CD14-positive monocyte (primary cell): Measurements from ENCODE around the gene KSR1. TPM values are rescaled to one million over a fixed set of nuclear protein-coding genes. Genes with fewer than 3 reads are reported as not detected.
A peak's percentile ranks its signal among the peaks of the same experiment; 100 is the strongest.

ENCODE experiments used
- DNase-seq, 3 donors: peaks; one replicate each; pipeline ENCODE4 v3.0.0-alpha.2; 2011 to 2022
- H2AFZ ChIP-seq: 2 replicates; pipeline ENCODE4 v1.6.0; 2012; ENCODE audit warnings: mild to moderate bottlenecking, low read depth, low read length, inconsistent platforms; ENCODE audit not compliant: insufficient read depth, poor library complexity, severe bottlenecking
- H3K27ac ChIP-seq, 2 donors: 1 replicate in 1 of 2; 2 replicates in 1 of 2; pipeline ENCODE4 v1.5.1; 2012 to 2013; ENCODE audit warnings: low read length in 2 of 2, control low read depth in 1 of 2, inconsistent platforms in 1 of 2, low read depth in 1 of 2, mild to moderate bottlenecking in 1 of 2
- H3K27me3 ChIP-seq, 2 donors: one replicate each; pipeline versions ENCODE4 v1.6.0 to v1.6.1; 2011 to 2013; ENCODE audit warnings: low read length in 2 of 2; ENCODE audit not compliant: control insufficient read depth in 2 of 2, insufficient read depth in 2 of 2
- H3K36me3 ChIP-seq, 2 donors: replicated peaks in 1 of 2; 1 replicate in 1 of 2; 2 replicates in 1 of 2; pipeline versions ENCODE4 v1.5.1 to v1.6.1; 2012 to 2013; ENCODE audit warnings: low read length in 2 of 2, control low read depth in 1 of 2, inconsistent platforms in 1 of 2, mild to moderate bottlenecking in 1 of 2; ENCODE audit not compliant: insufficient read depth in 2 of 2, control insufficient read depth in 1 of 2
- H3K4me1 ChIP-seq, 2 donors: 1 replicate in 1 of 2; 2 replicates in 1 of 2; pipeline versions ENCODE4 v1.5.1 to v1.6.1; 2012 to 2013; ENCODE audit warnings: low read length in 2 of 2, control low read depth in 1 of 2, inconsistent platforms in 1 of 2, mild to moderate bottlenecking in 1 of 2, moderate library complexity in 1 of 2; ENCODE audit not compliant: insufficient read depth in 2 of 2, control insufficient read depth in 1 of 2
- H3K4me2 ChIP-seq: replicated peaks from 2 replicates; pipeline ENCODE3; 2012; ENCODE audit warnings: low read length, moderate library complexity, mild to moderate bottlenecking; ENCODE audit not compliant: poor library complexity, severe bottlenecking; ENCODE audit errors: extremely low read depth
- H3K4me3 ChIP-seq, 3 experiments: fragments of 200-600 bp in 1 of 3; sonication (generic) in 1 of 3; replicated peaks in 1 of 3; 1 replicate in 2 of 3; 2 replicates in 1 of 3; pipeline ENCODE4 v1.5.1; 2011 to 2013; ENCODE audit warnings: low read length in 3 of 3, mild to moderate bottlenecking in 3 of 3, control low read depth in 2 of 3, low read depth in 2 of 3, inconsistent platforms in 1 of 3, moderate library complexity in 1 of 3
- H3K79me2 ChIP-seq: 2 replicates; pipeline ENCODE4 v1.6.0; 2012; ENCODE audit warnings: mild to moderate bottlenecking, control low read depth, inconsistent platforms, low read length, moderate library complexity; ENCODE audit not compliant: insufficient read depth
- H3K9ac ChIP-seq: 2 replicates; pipeline ENCODE4 v1.6.0; 2017; ENCODE audit warnings: low read length, mild to moderate bottlenecking; ENCODE audit not compliant: insufficient read depth, poor library complexity, severe bottlenecking
- H3K9me3 ChIP-seq, 2 donors: replicated peaks in 1 of 2; 1 replicate in 1 of 2; 2 replicates in 1 of 2; pipeline versions ENCODE4 v1.5.1 to v1.6.1; 2012 to 2013; ENCODE audit warnings: low read length in 2 of 2, control low read depth in 1 of 2; ENCODE audit not compliant: control insufficient read depth in 1 of 2, insufficient read depth in 1 of 2
- H4K20me1 ChIP-seq: 2 replicates; pipeline ENCODE4 v1.6.0; 2012; ENCODE audit warnings: mild to moderate bottlenecking, low read length, control low read depth, moderate library complexity; ENCODE audit not compliant: insufficient read depth
- H3K27ac Mint-ChIP-seq, 7 donors: one replicate each; pipeline ENCODE4 v1.8.0; 2020; ENCODE audit warnings: mild to moderate bottlenecking in 7 of 7, mixed read lengths in 7 of 7, moderate library complexity in 6 of 7, inconsistent platforms in 2 of 7
- H3K27me3 Mint-ChIP-seq, 3 donors: one replicate each; pipeline ENCODE4 v1.8.0; 2021 to 2022; ENCODE audit warnings: low read depth in 3 of 3, mild to moderate bottlenecking in 3 of 3, mixed read lengths in 3 of 3, moderate library complexity in 3 of 3, inconsistent platforms in 1 of 3
- H3K36me3 Mint-ChIP-seq, 2 donors: one replicate each; pipeline ENCODE4 v1.8.0; 2020; ENCODE audit warnings: mixed read lengths in 2 of 2, inconsistent platforms in 1 of 2, mild to moderate bottlenecking in 1 of 2
- H3K4me1 Mint-ChIP-seq: one replicate; pipeline ENCODE4 v1.8.0; 2020; ENCODE audit warnings: mild to moderate bottlenecking, mixed read lengths
- H3K4me3 Mint-ChIP-seq, 2 donors: one replicate each; pipeline ENCODE4 v1.8.0; 2020; ENCODE audit warnings: mild to moderate bottlenecking in 2 of 2, mixed read lengths in 2 of 2, moderate library complexity in 1 of 2
- H3K9me3 Mint-ChIP-seq, 7 donors: one replicate each; pipeline ENCODE4 v1.8.0; 2020 to 2022; ENCODE audit warnings: mixed read lengths in 7 of 7, mild to moderate bottlenecking in 6 of 7, moderate library complexity in 6 of 7, inconsistent platforms in 2 of 7
- WGBS: methylation state at CpG from one replicate; pipeline ENCODE4 v1.1.5; 2013; ENCODE audit warnings: missing lambda C conversion rate; ENCODE audit not compliant: insufficient coverage; 5-methylcytosine and 5-hydroxymethylcytosine counted together
- intact Hi-C, 2 donors: fragments of 100-400 bp; cut with micrococcal nuclease; formaldehyde crosslinking; loops; one replicate each; pipeline versions ENCODE4 v1.15.0 to v1.15.1; 2023
- polyA plus RNA-seq, 3 donors: library from polyadenylated mRNA; depleted of rRNA in 1 of 3; unstranded in 2 of 3; stranded (reverse) in 1 of 3; fragments of 300-500 nt in 2 of 3; fragments of >200 nt in 1 of 3; fragmentation: Illumina TruSeq in 2 of 3; gene quantifications; 1 replicate in 2 of 3; 2 replicates in 1 of 3; pipeline ENCODE4 v1.2.3, GENCODE V29; 2012 to 2021
- TF ChIP-seq, protein P1 (sequence below): fragments of 200-600 bp; IDR thresholded peaks from one replicate; pipeline ENCODE4 v1.8.0; 2022; ENCODE audit warnings: antibody characterized with exemption, mild to moderate bottlenecking

The KSR1 gene
- polyA plus RNA-seq, 3 donors = 1.2 to 111 (median 4.2) TPM

GRCh38 chr17:27630607-27631410 is 174.6 kb downstream of the KSR1 start, which contains the start of gene LGALS9:
Gene LGALS9, plus strand, starts transcription at chr17:27631188. Its CDS starts 78 bp downstream, at chr17:27631266.
- peak; percentile 61 to 69 (median 61) for DNase-seq
- H3K36me3 ChIP-seq = peaks cover 9 to 18% of the 10 kb centered on the region in 2 donors
- Mint-ChIP-seq H3K4me1 (peaks cover 50% of the 10 kb centered on the region), H3K27ac (peak within 1 kb of the TSS; percentile 90 to 96 (median 94)), H3K9me3 (no peaks in the 10 kb centered on the region), H3K36me3 (peaks cover 26 to 41% of the 10 kb centered on the region in 2 donors), H3K27me3 (peaks cover 0 to 2% (median 0%) of the 10 kb centered on the region in 3 donors), H3K4me3 (peak within 1 kb of the TSS; percentile 98 to 100)
- no peaks in the 10 kb centered on the region for H3K27me3 ChIP-seq
- intact Hi-C loops = loop anchor here in 1 of 2 donors (10.0 kb wide), 1 partner anchor 386 kb away; no protein-coding TSS in a partner anchor
- peak within 1 kb of the TSS; percentile 78 to 97 (median 89) for H3K4me3 ChIP-seq
- H2AFZ ChIP-seq = peak within 1 kb of the TSS; percentile 69
- peak within 1 kb of the TSS; percentile 60 for H3K9ac ChIP-seq
- no peaks in the 10 kb centered on the region for H3K9me3 ChIP-seq
- H3K4me2 ChIP-seq = peak within 1 kb of the TSS; percentile 91
- H3K79me2 ChIP-seq = peaks cover 46% of the 10 kb centered on the region
- 0% methylated on average over 2 of the region's 10 CpGs for WGBS
- peaks cover 44 to 48% of the 10 kb centered on the region in 2 donors for H3K4me1 ChIP-seq
- TF ChIP-seq, protein P1, sequence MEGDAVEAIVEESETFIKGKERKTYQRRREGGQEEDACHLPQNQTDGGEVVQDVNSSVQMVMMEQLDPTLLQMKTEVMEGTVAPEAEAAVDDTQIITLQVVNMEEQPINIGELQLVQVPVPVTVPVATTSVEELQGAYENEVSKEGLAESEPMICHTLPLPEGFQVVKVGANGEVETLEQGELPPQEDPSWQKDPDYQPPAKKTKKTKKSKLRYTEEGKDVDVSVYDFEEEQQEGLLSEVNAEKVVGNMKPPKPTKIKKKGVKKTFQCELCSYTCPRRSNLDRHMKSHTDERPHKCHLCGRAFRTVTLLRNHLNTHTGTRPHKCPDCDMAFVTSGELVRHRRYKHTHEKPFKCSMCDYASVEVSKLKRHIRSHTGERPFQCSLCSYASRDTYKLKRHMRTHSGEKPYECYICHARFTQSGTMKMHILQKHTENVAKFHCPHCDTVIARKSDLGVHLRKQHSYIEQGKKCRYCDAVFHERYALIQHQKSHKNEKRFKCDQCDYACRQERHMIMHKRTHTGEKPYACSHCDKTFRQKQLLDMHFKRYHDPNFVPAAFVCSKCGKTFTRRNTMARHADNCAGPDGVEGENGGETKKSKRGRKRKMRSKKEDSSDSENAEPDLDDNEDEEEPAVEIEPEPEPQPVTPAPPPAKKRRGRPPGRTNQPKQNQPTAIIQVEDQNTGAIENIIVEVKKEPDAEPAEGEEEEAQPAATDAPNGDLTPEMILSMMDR = no peak
- peaks cover 45% of the 10 kb centered on the region for H4K20me1 ChIP-seq
- H3K27ac ChIP-seq = peak within 1 kb of the TSS; percentile 83 to 84

- peak overlapping the region; percentile 83 to 84 for H3K27ac ChIP-seq
- peak overlapping the region; percentile 60 for H3K9ac ChIP-seq
- peaks cover 52% of the 10 kb centered on the region for H3K79me2 ChIP-seq
- H4K20me1 ChIP-seq = peaks cover 51% of the 10 kb centered on the region
- H3K27me3 ChIP-seq = no peaks in the 10 kb centered on the region
- Mint-ChIP-seq H3K4me3 (peak overlapping the region; percentile 98 to 100), H3K36me3 (peaks cover 22 to 36% of the 10 kb centered on the region in 2 donors), H3K9me3 (no peaks in the 10 kb centered on the region), H3K4me1 (peaks cover 55% of the 10 kb centered on the region), H3K27me3 (peaks cover 0 to 3% (median 0%) of the 10 kb centered on the region in 3 donors), H3K27ac (peak overlapping the region; percentile 90 to 96 (median 94))
- peak; percentile 42 to 61 (median 58) for DNase-seq
- peak overlapping the region; percentile 91 for H3K4me2 ChIP-seq
- peak overlapping the region; percentile 78 to 97 (median 89) for H3K4me3 ChIP-seq
- intact Hi-C loops = loop anchor here in 1 of 2 donors (10.0 kb wide), 1 partner anchor 387 kb away; no protein-coding TSS in a partner anchor
- TF ChIP-seq, protein P1 = no peak
- no peaks in the 10 kb centered on the region for H3K9me3 ChIP-seq
- peak overlapping the region; percentile 69 for H2AFZ ChIP-seq
- whole genome bisulfite sequencing = 0% methylated on average over 6 of the region's 6 CpGs
- peaks cover 50 to 53% of the 10 kb centered on the region in 2 donors for H3K4me1 ChIP-seq
- H3K36me3 ChIP-seq = peaks cover 4 to 12% of the 10 kb centered on the region in 2 donors
These were observed 175.1 kb downstream of the KSR1 start for GRCh38 chr17:27631411-27631760.
